Aorta (tissue), 5 donors: ENCODE data around the gene FBXO31. TPM values are rescaled to one million over a fixed set of nuclear protein-coding genes. Genes with fewer than 3 reads are reported as not detected.
A peak's percentile ranks its signal among the peaks of the same experiment; 100 is the strongest.

Source experiments
- ATAC-seq: fragments of 200-7000 bp; cut with Tn5 transposase; one replicate; pipeline ENCODE4 v1.9.1; 2022; ENCODE audit warnings: moderate library complexity; ENCODE audit not compliant: low FRiP score
- DNase-seq, 2 donors: peaks; one replicate each; pipeline ENCODE4 v3.0.0-alpha.2; 2020
- H3K27ac ChIP-seq, 2 donors: one replicate each; pipeline ENCODE4 v1.5.1; 2013; ENCODE audit warnings: low read length in 2 of 2, mild to moderate bottlenecking in 2 of 2, moderate library complexity in 2 of 2, control low read depth in 1 of 2, inconsistent platforms in 1 of 2, low read depth in 1 of 2
- H3K27me3 ChIP-seq, 2 donors: one replicate each; pipeline ENCODE4 v1.6.1; 2013; ENCODE audit warnings: control low read depth in 1 of 2, low read length in 1 of 2, mild to moderate bottlenecking in 1 of 2, moderate library complexity in 1 of 2; ENCODE audit not compliant: insufficient read depth in 2 of 2, control insufficient read depth in 1 of 2
- H3K36me3 ChIP-seq, 2 donors: one replicate each; pipeline ENCODE4 v1.6.1; 2013; ENCODE audit warnings: control low read depth in 1 of 2, low read length in 1 of 2, mild to moderate bottlenecking in 1 of 2; ENCODE audit not compliant: insufficient read depth in 2 of 2, control insufficient read depth in 1 of 2
- H3K4me1 ChIP-seq, 2 donors: one replicate each; pipeline ENCODE4 v1.6.1; 2013; ENCODE audit warnings: low read length in 2 of 2, control low read depth in 1 of 2, mild to moderate bottlenecking in 1 of 2, moderate library complexity in 1 of 2; ENCODE audit not compliant: insufficient read depth in 2 of 2, control insufficient read depth in 1 of 2
- H3K4me3 ChIP-seq, 2 donors: one replicate each; pipeline ENCODE4 v1.5.1; 2013; ENCODE audit warnings: low read length in 2 of 2, control low read depth in 1 of 2, mild to moderate bottlenecking in 1 of 2
- H3K9me3 ChIP-seq: one replicate; pipeline ENCODE4 v1.6.1; 2013; ENCODE audit warnings: mild to moderate bottlenecking, low read length; ENCODE audit not compliant: control insufficient read depth
- WGBS, 2 donors: extraction: QIAGEN DNeasy Blood & Tissue Kit; methylation state at CpG; one replicate each; pipeline ENCODE4 v1.1.7; 2013; 5-methylcytosine and 5-hydroxymethylcytosine counted together
- intact Hi-C, 2 donors: fragments of 100-400 bp; cut with DNase I; formaldehyde crosslinking; loops; one replicate each; pipeline versions ENCODE4 v1.14.2 to v1.15.0; 2022
- polyA plus RNA-seq, 2 donors: library from polyadenylated mRNA; stranded (reverse); fragments of 200-250 nt; gene quantifications; one replicate each; pipeline ENCODE4 v1.2.3, GENCODE V29; 2013
- total RNA-seq, 2 donors: library from RNA; stranded (reverse); fragmentation: NEBNext Ultra II Directional; extraction: Animal tissue kit (Norgen Biotek cat#: 25700); gene quantifications; one replicate each; pipeline ENCODE4 v1.2.1, GENCODE V29; 2021
- donor health status: healthy with polysubstance abuse.
- donor health status: Bipolar disorder and iron deficiency.
- donor health status: DM: no; HTN: no; CAD: no.
- donor health status: DM: no; HTN: no; CAD: no.
- donor health status: DM: yes; HTN: yes; CAD: no.

FBXO31 gene
- total and polyA plus RNA-seq, 4 donors = 6.0 to 57.9 (median 41.1) TPM

DNA sequence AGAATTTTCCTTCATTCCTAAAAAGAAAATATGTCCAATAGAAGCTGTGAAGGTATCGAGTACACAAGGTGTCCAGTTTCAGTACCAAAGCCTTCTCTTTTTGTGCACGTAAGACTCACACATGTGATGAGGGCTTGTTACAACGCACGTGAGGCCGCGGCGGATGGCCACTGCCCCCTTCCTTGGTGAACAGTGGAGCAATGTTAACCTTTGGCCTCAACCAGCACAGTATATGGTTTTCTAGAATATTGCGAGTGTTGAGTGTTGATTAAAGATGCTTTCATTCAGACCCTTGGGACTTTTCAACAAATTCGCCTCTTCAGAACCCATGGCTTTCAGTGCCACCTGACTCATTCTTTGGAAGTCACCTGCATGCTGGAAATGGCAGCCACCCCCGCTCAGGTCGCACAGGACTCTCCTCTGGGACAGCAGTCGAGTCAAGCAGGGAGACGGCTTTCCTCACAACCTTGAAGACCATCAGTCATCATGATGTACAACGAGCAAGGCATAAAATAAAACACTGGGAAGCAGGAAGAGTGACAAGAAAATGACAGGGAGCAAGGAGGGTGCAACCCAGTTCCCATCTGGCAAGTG, 23.0 kb upstream of the FBXO31 start:
- Histone ChIP-seq H3K27me3 (no peaks in the 10 kb centered on the region), H3K36me3 (peaks cover 7 to 9% of the 10 kb centered on the region in 2 donors), H3K4me1 (no peaks in the 10 kb centered on the region), H3K27ac (no peak overlapping the region), H3K4me3 (no peak overlapping the region), H3K9me3 (no peaks in the 10 kb centered on the region)
- no peak for ATAC-seq
- 82 to 83% methylated on average over 14 of the region's 14 CpGs for WGBS, 2 donors
- intact Hi-C loops = no loop called here
- DNase-seq = no peak

DNA sequence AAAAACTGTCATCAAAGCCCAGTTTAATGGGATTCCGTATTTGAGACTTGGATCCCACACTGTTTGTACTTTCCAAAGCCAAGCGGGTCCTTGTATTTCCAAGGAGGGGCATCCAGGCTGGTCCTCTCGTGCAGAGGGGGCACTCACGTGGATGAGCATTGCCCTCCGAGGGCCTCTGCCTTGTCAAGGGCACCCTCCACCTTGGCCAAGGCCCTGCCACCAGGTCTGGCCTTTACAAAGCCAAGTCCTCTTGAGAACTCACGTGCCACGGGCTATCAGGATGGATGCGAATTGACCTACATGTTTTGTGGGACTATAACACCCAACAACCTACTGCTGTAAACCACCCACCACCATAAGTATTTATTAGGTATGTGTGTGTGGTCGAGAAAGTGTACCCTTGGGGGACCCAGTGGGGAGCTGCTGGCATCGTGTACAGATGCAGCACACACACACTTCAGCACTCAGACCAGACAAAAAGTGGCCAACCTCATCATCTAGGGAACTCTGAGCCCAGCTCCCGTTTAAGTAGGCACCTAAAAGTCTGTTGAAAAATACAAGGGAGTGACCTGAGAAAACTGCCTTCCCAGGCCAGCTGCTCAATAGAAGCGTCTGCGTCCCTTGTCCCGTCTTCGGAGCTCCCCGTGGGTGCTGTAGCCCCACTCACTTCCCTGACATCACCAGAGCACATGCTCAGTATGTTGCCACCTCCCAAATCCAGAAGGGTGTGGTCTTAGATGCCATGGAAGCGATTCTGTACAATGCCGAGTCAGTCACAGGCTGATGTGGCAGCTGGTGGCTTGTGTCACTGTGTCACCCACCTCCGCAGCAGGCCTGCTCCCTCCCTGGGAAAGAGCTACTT, 21.4 kb upstream of the FBXO31 start:
- WGBS, 2 donors = 89 to 90% methylated on average over 19 of the region's 19 CpGs
- peak in 1 of 2 donors; percentile 67 for DNase-seq
- no peak for ATAC-seq
- intact Hi-C loops = no loop called here
- Histone ChIP-seq H3K9me3 (no peaks in the 10 kb centered on the region), H3K36me3 (peaks cover 6 to 7% of the 10 kb centered on the region in 2 donors), H3K4me3 (no peak overlapping the region), H3K27ac (no peak overlapping the region), H3K27me3 (no peaks in the 10 kb centered on the region), H3K4me1 (no peaks in the 10 kb centered on the region)

DNA sequence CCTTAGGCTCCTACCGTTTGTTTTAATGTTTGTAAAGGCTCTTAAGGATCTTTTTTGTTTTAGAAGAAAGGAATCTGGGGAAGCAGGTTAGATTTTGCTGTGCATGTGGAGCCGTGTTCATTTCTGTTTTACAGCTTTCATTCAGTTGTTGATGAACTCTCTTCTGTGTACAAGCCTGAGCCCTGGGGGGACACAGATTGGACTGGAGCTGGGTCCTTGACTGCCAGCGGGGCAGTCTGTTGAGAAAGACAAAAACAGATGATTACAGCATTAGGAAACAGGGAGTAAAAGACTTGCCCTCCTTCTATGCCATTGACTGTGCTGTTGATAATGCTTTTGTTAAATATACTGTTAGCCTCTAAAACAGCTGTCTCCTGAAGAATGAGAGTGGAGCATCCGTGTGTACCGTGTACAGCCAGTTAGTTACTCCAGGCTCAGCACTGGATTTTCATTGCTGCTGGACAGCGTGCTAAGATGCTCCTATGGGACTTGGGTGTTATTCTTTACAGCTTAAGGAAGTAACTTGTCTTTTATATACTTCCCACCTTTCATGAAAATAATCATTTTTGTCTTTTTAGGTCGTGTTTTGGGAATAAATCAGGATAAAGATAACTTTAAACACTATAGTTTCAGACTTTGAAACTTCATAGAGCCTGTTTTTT, 11.7 kb upstream of the FBXO31 start:
- no peak overlapping the region for H3K4me3 ChIP-seq
- intact Hi-C loops = loop anchor here in 1 of 2 donors (10.0 kb wide), 3 partner anchors 79 to 369 kb away; partner anchors contain the start of gene KLHDC4
- H3K4me1 ChIP-seq = no peaks in the 10 kb centered on the region
- H3K36me3 ChIP-seq = no peaks in the 10 kb centered on the region
- DNase-seq (no peak), ATAC-seq (no peak)
- H3K9me3 ChIP-seq = no peaks in the 10 kb centered on the region
- H3K27ac ChIP-seq = no peak overlapping the region
- H3K27me3 ChIP-seq = peaks cover 0 to 2% of the 10 kb centered on the region in 2 donors
- WGBS, 2 donors = 63 to 65% methylated on average over 7 of the region's 7 CpGs

DNA sequence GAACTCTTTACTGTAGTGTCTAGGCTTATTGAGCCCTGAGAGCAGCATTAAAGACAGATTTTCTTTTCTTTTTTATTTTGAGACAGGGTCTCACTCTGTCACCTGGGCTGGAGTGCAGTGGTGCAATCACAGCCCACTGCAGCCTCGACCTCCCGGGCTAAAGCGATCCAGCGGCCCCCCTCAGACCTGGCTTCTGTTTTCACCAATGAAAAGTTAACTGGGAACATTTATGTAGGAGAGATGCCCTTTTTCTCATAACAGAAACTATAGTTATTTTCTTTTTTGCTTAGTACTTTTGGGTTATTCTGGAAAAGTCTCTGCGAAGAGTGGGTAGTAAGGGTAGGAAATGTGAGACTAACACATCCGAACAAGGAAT, 10.1 kb upstream of the FBXO31 start:
- Histone ChIP-seq H3K36me3 (no peaks in the 10 kb centered on the region), H3K27me3 (peaks cover 0 to 2% of the 10 kb centered on the region in 2 donors), H3K4me1 (no peaks in the 10 kb centered on the region), H3K27ac (no peak overlapping the region), H3K4me3 (no peak overlapping the region), H3K9me3 (no peaks in the 10 kb centered on the region)
- intact Hi-C loops = loop anchor here (1.0 to 10.0 kb wide), 5 partner anchors 81 to 371 kb away; partner anchors contain the start of gene KLHDC4 (in 1 of the 2)
- ATAC-seq (no peak), DNase-seq (no peak)
- 75% methylated on average over 6 of the region's 6 CpGs for WGBS, 2 donors

DNA sequence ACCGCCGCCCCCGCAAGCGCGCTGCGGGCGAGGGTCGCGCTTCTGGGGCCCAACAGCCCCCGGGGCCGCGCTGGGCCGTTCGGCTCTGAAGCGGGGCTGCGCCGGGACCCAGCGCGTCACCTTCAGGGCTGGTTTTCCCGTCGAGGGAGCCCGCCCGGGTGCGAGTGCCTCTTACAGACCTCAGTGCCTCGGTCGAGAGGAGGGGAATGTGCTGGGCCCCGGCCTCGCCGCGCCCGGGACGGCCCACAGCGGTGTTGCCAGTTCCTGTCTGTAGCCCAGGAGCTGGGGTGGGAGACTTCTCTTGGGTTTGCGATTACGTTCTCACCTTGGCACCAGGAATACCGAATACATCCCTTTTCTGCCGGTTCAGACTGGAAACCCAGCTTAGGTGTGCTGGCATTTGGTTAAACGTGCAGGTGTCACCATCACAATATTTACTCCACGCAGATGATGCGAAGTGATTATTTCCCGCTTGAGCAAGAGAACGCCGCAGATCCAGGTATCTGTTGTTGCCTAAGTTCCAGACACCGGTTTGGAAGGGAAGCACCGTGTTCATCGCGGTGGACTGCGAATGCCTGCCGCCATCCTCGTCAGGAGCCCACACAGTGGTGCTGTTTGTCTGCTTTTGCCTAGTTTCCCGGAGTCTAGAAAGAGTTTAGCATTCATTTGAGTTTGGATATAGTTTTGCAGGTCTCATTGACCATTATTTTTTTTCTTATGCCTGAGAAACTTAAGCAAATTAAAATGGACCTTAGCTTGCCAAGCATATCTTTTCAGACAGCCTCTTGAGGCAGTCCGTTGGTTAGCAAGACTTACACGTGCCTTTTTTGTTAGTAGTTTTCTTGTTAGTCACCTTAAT, 9.5 kb upstream of the FBXO31 start:
- intact Hi-C loops = loop anchor here (1.0 to 10.0 kb wide), 5 partner anchors 82 to 372 kb away; partner anchors contain the start of gene KLHDC4 (in 1 of the 2)
- DNase-seq = peak; percentile 73 to 87
- peak overlapping the region; percentile 48 to 78 for H3K27ac ChIP-seq

DNA sequence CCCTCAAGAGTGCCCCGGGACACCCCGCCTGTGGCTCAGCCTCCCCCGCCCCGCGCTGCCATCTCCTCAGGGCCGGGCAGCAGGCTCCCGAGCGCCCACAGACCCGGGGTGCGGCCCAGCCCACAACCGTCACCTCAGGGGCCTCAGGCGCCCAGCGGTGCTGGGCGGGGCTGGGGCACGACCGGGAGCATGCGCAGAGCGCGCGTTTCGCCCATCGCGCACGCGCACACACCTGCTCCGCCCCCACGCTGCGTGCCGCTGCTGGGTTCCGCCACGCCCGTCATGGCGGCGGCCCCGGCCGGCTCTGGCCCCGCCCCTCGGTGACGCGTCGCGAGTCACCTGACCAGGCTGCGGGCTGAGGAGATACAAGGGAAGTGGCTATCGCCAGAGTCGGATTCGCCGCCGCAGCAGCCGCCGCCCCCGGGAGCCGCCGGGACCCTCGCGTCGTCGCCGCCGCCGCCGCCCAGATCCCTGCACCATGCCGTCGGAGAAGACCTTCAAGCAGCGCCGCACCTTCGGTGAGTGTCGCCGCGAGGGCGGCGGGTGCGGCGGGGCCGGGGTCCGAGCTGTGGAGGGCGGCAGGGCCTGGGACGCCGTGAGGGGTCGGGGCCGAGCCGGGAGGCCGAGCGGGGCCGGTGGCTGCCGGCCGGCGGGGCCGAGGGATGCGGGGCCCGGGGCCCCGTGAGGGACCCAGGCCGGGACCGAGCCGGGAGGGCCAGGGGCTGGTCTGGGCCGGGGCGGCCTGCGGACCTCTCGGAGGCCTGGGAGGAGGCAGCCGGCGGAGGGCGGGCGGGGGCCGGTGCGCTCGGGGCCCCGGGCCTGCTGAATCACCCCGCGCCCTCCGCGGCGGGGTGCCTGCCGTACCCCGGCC, 8.6 kb upstream of the FBXO31 start, which contains the start of gene MAP1LC3B:
TSS of gene MAP1LC3B (plus strand) at position 387 of the 871 bp plus-strand sequence. CDS start at position 479, 92 bp downstream.
- H3K4me1 ChIP-seq = peaks cover 0 to 4% of the 10 kb centered on the region in 2 donors
- peak within 1 kb of the TSS; percentile 85 to 98 for H3K4me3 ChIP-seq
- intact Hi-C loops = loop anchor here (5.0 to 10.0 kb wide), 4 partner anchors 83 to 373 kb away; partner anchors contain the start of gene KLHDC4 (in 1 of the 2)
- peak within 1 kb of the TSS; percentile 67 to 94 for H3K27ac ChIP-seq
- no peaks in the 10 kb centered on the region for H3K9me3 ChIP-seq
- DNase-seq (peak; percentile 97 to 98), ATAC-seq (peak; percentile 97)
- no peaks in the 10 kb centered on the region for H3K36me3 ChIP-seq
- WGBS, 2 donors = 0 to 1% methylated on average over 79 to 113 of the region's 113 CpGs
- peaks cover 0 to 2% of the 10 kb centered on the region in 2 donors for H3K27me3 ChIP-seq

More for the DNA sequence above, 9.5 kb upstream of the FBXO31 start:
- H3K9me3 ChIP-seq = no peaks in the 10 kb centered on the region
- 0% methylated on average over 41 to 53 of the region's 53 CpGs for WGBS, 2 donors
- peaks cover 0 to under 1% of the 10 kb centered on the region in 2 donors for H3K4me1 ChIP-seq
- peaks cover 0 to 2% of the 10 kb centered on the region in 2 donors for H3K27me3 ChIP-seq
- no peaks in the 10 kb centered on the region for H3K36me3 ChIP-seq
- no peak for ATAC-seq
- peak overlapping the region; percentile 85 to 98 for H3K4me3 ChIP-seq

DNA sequence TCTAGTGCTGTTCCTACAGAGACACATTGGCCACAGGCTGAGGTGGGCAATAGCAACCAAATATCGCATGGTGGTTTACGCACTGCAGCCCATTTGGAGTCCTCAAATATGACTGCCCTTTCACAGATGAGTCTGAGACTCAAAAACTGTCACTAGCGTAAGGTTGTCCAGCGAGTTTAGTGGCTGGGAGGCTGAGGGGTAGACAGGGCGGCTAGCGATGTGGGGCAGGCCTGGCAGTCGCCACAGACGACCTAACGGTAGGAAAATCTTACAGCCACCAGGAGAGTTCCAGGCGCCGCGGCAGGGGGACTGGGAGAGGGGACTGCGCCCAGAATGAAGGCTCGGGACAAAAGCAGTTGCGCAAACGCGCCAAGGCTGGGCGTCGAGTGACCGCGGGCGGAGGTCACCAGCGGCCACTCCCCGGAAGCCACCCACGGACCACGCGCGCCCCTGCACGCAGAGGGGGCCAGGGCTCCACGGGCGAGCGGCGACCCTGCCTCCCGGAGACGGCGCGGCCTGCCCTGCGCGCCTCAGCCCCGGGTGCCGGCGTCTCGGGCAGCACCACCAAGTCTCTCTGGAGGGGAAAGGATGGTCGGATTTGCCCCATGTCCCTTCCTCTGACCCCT, 7.9 kb upstream of the FBXO31 start:
- Histone ChIP-seq H3K4me3 (peak overlapping the region; percentile 36 to 69), H3K4me1 (peaks cover 0 to 4% of the 10 kb centered on the region in 2 donors)

More for the DNA sequence above, 7.9 kb upstream of the FBXO31 start:
- DNase-seq (peak; percentile 87 to 91), ATAC-seq (peak; percentile 27)
- Histone ChIP-seq H3K36me3 (no peaks in the 10 kb centered on the region), H3K27ac (peak overlapping the region; percentile 67 to 94), H3K27me3 (peaks cover 0 to 2% of the 10 kb centered on the region in 2 donors), H3K9me3 (no peaks in the 10 kb centered on the region)
- intact Hi-C loops = loop anchor here (5.0 to 10.0 kb wide), 4 partner anchors 83 to 373 kb away; partner anchors contain the start of gene KLHDC4 (in 1 of the 2)
- 6 to 7% methylated on average over 40 to 44 of the region's 44 CpGs for WGBS, 2 donors
